ENCODE measurements around the gene DEPP1. TPM values are rescaled to one million over a fixed set of nuclear protein-coding genes. Genes with fewer than 3 reads are reported as not detected.
A peak's percentile ranks its signal among the peaks of the same experiment; 100 is the strongest.

The DEPP1 gene
- total and polyA plus RNA-seq, 10 of the 15 experiments (the other 5 are each of a cell fraction or from before 2014, with no cell fraction given), result 1.7 to 12.1 (median 7.3) TPM

DNA sequence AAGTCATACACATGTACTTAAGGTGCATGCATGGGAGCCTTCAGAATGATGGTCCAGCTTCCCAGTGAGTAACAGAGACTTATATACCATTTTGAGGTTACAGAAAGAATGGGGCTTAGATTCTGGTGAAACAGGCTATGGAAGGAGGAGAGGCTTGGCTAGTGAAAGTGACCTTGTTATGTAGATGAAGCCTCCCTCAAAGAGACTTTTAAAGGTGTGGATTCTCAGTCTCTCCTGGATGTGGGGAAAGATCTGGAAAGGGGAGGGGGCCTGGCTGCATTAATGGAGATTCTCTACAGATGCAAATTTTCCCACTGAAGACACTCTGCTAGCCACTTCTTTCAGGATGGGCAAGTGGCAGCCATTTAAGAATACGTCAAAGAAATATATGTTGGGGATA lies 13.5 kb downstream of the DEPP1 start:
- in situ Hi-C loops (cut with MboI), result loop anchor here (10.0 to 25.0 kb wide), 2 partner anchors 1560 to 1803 kb away; partner anchors contain the start of gene HNRNPF
- BruUV-seq (replicated peaks), result TSS peak; percentile 82
- ATAC-seq (no peak), DNase-seq (ENCODE audit: low read depth, low spot score) (no peak), FAIRE-seq (no peak)
- H2AFZ ChIP-seq (ENCODE audit: control insufficient read depth, low read depth, low read length), result no peak overlapping the region
- ChIA-PET CTCF (interaction anchor here (1.7 to 9.1 kb wide), 9 partner anchors 8 to 36 kb away, joined by 4 to 116 read pairs (median 10); partner anchors contain the start of gene DEPP1), SMC1A (ENCODE audit: uncharacterized antibody, unreplicated experiment) (interaction anchor here (0.7 to 9.3 kb wide), 10 partner anchors 8 to 561 kb away, joined by 3 to 147 read pairs (median 15); partner anchors contain the start of genes DEPP1 and ZNF22), RAD21 (ENCODE audit: unreplicated experiment) (interaction anchor here (5.0 to 9.2 kb wide), 4 partner anchors 8 to 32 kb away, joined by 34 to 124 read pairs (median 57); partner anchors contain the start of gene DEPP1), POLR2A (interaction anchor here (0.9 to 14.0 kb wide), 4 partner anchors 9 to 36 kb away, joined by 3 to 174 read pairs (median 56); partner anchors contain the start of gene DEPP1)
- no peaks in the 10 kb centered on the region for H3K9me3 ChIP-seq (replicated peaks; ENCODE audit: control insufficient read depth, insufficient read depth, low read length)
- peak overlapping the region; percentile 82 for H3K4me2 ChIP-seq (ENCODE audit: control insufficient read depth, insufficient read depth)
- H3K79me2 ChIP-seq (ENCODE audit: control insufficient read depth, insufficient read depth, low read length), result peaks cover 29% of the 10 kb centered on the region
- no peaks in the 10 kb centered on the region for H4K20me1 ChIP-seq (ENCODE audit: control insufficient read depth, insufficient read depth)
- no peaks in the 10 kb centered on the region for H3K36me3 ChIP-seq (ENCODE audit: control insufficient read depth in 2 of 2, insufficient read depth in 2 of 2, low read length in 1 of 2)
- H3K4me3 ChIP-seq, result no peak overlapping the region
- WGBS (ENCODE audit: insufficient coverage, insufficient replicate concordance, low lambda C conversion rate, missing lambda C conversion rate), result 88% methylated on average over 1 of the region's 1 CpG
- H3K27me3 ChIP-seq (replicated peaks in 1 of 2; ENCODE audit: control insufficient read depth in 2 of 2, insufficient read depth in 2 of 2, low read length in 1 of 2), result no peaks in the 10 kb centered on the region
- H3K27ac ChIP-seq (ENCODE audit: control insufficient read depth, insufficient read depth), result peak overlapping the region; percentile 85
- peaks cover 85% of the 10 kb centered on the region for H3K4me1 ChIP-seq (ENCODE audit: control insufficient read depth, insufficient read depth, low read length)
- intact Hi-C loops (cut with micrococcal nuclease; ENCODE audit: unreplicated experiment), result loop anchor here (10.0 kb wide), 2 partner anchors 410 to 1820 kb away; partner anchors contain the start of gene ALOX5
- H3K9ac ChIP-seq (ENCODE audit: control insufficient read depth, insufficient read depth, low read length), result no peak overlapping the region; the same call in 1 of the 2 replicates
- TF ChIP-seq CUX1 (IDR thresholded peaks at IDR 0.05; ENCODE audit: insufficient replicate concordance, low read depth, low read length) (no peak), NR2C1 (IDR thresholded peaks at IDR 0.05) (no peak), CHD1 (IDR thresholded peaks at IDR 0.05; ENCODE audit: low read depth, low read length) (no peak), NFXL1 (IDR thresholded peaks at IDR 0.05; ENCODE audit: borderline replicate concordance) (no peak), SREBF1 (IDR thresholded peaks at IDR 0.05; ENCODE audit: low read length) (no peak), BMI1 (IDR thresholded peaks at IDR 0.05; ENCODE audit: borderline replicate concordance) (no peak), CREB1 (IDR thresholded peaks at IDR 0.05; ENCODE audit: low read depth) (no peak), POU2F2 (IDR thresholded peaks at IDR 0.05; ENCODE audit: borderline replicate concordance, low read depth, low read length) (no peak), POLR2A (IDR thresholded peaks at IDR 0.05; ENCODE audit: low read depth, low read length) (no peak), TCF7 (IDR thresholded peaks at IDR 0.05; ENCODE audit: borderline replicate concordance) (no peak), MTA3 (IDR thresholded peaks at IDR 0.05; ENCODE audit: borderline replicate concordance, low read length) (no peak), WRNIP1 (IDR thresholded peaks at IDR 0.05; ENCODE audit: borderline replicate concordance, low read depth, low read length) (no peak), KAT2A (conservative IDR thresholded peaks at IDR 0.05; ENCODE audit: control insufficient read depth, low read depth, low read length) (no peak), SMARCA5 (IDR thresholded peaks at IDR 0.05) (no peak), STAT1 (conservative IDR thresholded peaks at IDR 0.05) (no peak)
- TF ChIP-seq, protein P1, sequence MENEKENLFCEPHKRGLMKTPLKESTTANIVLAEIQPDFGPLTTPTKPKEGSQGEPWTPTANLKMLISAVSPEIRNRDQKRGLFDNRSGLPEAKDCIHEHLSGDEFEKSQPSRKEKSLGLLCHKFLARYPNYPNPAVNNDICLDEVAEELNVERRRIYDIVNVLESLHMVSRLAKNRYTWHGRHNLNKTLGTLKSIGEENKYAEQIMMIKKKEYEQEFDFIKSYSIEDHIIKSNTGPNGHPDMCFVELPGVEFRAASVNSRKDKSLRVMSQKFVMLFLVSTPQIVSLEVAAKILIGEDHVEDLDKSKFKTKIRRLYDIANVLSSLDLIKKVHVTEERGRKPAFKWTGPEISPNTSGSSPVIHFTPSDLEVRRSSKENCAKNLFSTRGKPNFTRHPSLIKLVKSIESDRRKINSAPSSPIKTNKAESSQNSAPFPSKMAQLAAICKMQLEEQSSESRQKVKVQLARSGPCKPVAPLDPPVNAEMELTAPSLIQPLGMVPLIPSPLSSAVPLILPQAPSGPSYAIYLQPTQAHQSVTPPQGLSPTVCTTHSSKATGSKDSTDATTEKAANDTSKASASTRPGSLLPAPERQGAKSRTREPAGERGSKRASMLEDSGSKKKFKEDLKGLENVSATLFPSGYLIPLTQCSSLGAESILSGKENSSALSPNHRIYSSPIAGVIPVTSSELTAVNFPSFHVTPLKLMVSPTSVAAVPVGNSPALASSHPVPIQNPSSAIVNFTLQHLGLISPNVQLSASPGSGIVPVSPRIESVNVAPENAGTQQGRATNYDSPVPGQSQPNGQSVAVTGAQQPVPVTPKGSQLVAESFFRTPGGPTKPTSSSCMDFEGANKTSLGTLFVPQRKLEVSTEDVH (IDR thresholded peaks at IDR 0.05; ENCODE audit: low read depth, partially characterized antibody), result no peak
- TF ChIP-seq, protein P2, sequence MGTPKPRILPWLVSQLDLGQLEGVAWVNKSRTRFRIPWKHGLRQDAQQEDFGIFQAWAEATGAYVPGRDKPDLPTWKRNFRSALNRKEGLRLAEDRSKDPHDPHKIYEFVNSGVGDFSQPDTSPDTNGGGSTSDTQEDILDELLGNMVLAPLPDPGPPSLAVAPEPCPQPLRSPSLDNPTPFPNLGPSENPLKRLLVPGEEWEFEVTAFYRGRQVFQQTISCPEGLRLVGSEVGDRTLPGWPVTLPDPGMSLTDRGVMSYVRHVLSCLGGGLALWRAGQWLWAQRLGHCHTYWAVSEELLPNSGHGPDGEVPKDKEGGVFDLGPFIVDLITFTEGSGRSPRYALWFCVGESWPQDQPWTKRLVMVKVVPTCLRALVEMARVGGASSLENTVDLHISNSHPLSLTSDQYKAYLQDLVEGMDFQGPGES (IDR thresholded peaks at IDR 0.05), result no peak
